SW 1271 (cell line): ENCODE data around the gene CD300LB.
"Not testable (repeated sequence)": the region's sequence is repeated elsewhere in the genome, so short reads cannot be mapped to it uniquely, and the experiment has no call there.

Source experiments
- DNase-seq, 2 experiments: peaks; one replicate each; lab custom pipeline; 2025; lab: John Stamatoyannopoulos, UW

CD300LB gene

GRCh38 chr17:74525781-74526288 is 5.4 kb downstream of the CD300LB start:
- no peak for DNase-seq

- DNase-seq = no peak
Observed at GRCh38 chr17:74525465-74525725, 5.9 kb downstream of the CD300LB start.

- DNase-seq = no peak
Observed at GRCh38 chr17:74524653-74525464, 6.4 kb downstream of the CD300LB start.

- DNase-seq = no peak
Observed at GRCh38 chr17:74523308-74523707, 8.0 kb downstream of the CD300LB start.

GRCh38 chr17:74522381-74523105 is 8.7 kb downstream of the CD300LB start:
- DNase-seq = no peak

GRCh38 chr17:74521701-74522201 is 9.5 kb downstream of the CD300LB start:
- no peak for DNase-seq

- no peak for DNase-seq
Observed at GRCh38 chr17:74520790-74521480, 10.3 kb downstream of the CD300LB start.

- no peak for DNase-seq
Observed at GRCh38 chr17:74520016-74520434, 11.2 kb downstream of the CD300LB start.

- not testable (repeated sequence) for DNase-seq
Observed at GRCh38 chr17:74518413-74518981, 12.8 kb downstream of the CD300LB start.

- no peak for DNase-seq
Observed at GRCh38 chr17:74516561-74517328, 14.5 kb downstream of the CD300LB start.

- no peak for DNase-seq
Observed at GRCh38 chr17:74515941-74516340, 15.3 kb downstream of the CD300LB start.

GRCh38 chr17:74514632-74515334 is 16.5 kb downstream of the CD300LB start:
- DNase-seq = no peak

GRCh38 chr17:74513987-74514631 is 17.2 kb downstream of the CD300LB start:
- DNase-seq = peak in 1 of 2 experiments; percentile 7

- no peak for DNase-seq
Observed at GRCh38 chr17:74512624-74513091, 18.6 kb downstream of the CD300LB start.

- no peak for DNase-seq
Observed at GRCh38 chr17:74512036-74512435, 19.2 kb downstream of the CD300LB start.

GRCh38 chr17:74508156-74508555 is 23.1 kb downstream of the CD300LB start:
- DNase-seq = no peak

GRCh38 chr17:74503949-74504348 is 27.3 kb downstream of the CD300LB start:
- DNase-seq = not testable (repeated sequence)

- no peak for DNase-seq
Observed at GRCh38 chr17:74502861-74503260, 28.4 kb downstream of the CD300LB start.

GRCh38 chr17:74499992-74500391 is 31.3 kb downstream of the CD300LB start:
- no peak for DNase-seq

- no peak for DNase-seq
Observed at GRCh38 chr17:74497471-74497870, 33.8 kb downstream of the CD300LB start.
